ENCODE data around the gene ZNF318. TPM values are rescaled to one million over a fixed set of nuclear protein-coding genes. Genes with fewer than 3 reads are reported as not detected.
A peak's percentile ranks its signal among the peaks of the same experiment; 100 is the strongest.

The ZNF318 gene
- total RNA-seq (79.7 and 80.9 TPM in 2 replicates), polyA plus RNA-seq (91.8 and 113 TPM in 2 replicates), polyA minus RNA-seq (48.2 and 70.8 TPM in 2 replicates)
- total RNA-seq (2013), result 70.7 TPM

- DNase-seq (peak; percentile 98), ATAC-seq (ENCODE audit: low read depth) (peak; percentile 90)
- H3K27ac ChIP-seq (ENCODE audit: low read length in 2 of 2), result peak within 1 kb of the TSS; percentile 92 to 94
- H2AFZ ChIP-seq (ENCODE audit: insufficient read depth, low read depth, low read length, poor library complexity, severe bottlenecking), result peak within 1 kb of the TSS; percentile 96
- Mint-ChIP-seq H3K27ac (peak within 1 kb of the TSS; percentile 97), H3K4me3 (peak within 1 kb of the TSS; percentile 98), H3K27me3 (no peaks in the 10 kb centered on the region), H3K9me3 (ENCODE audit: insufficient read depth) (no peaks in the 10 kb centered on the region), H3K4me1 (peaks cover 72% of the 10 kb centered on the region)
- peaks cover 52% of the 10 kb centered on the region for H3K79me2 ChIP-seq (ENCODE audit: control insufficient read depth, insufficient read depth, low read length)
- H3K9ac ChIP-seq (ENCODE audit: low read length), result peak within 1 kb of the TSS; percentile 90
- under 1% methylated on average over 94 of the region's 104 CpGs for WGBS (ENCODE audit: insufficient coverage)
- peak within 1 kb of the TSS; percentile 83 to 95 (median 88) for H3K4me3 ChIP-seq (ENCODE audit: control extremely low read depth in 1 of 5, extremely low read depth in 1 of 5, insufficient read depth in 1 of 5, low read depth in 2 of 5, low read length in 4 of 5)
- H3K9me3 ChIP-seq (ENCODE audit: control extremely low read depth in 1 of 3, control insufficient read depth in 2 of 3, insufficient read depth in 1 of 3, low read length in 2 of 3), result no peaks in the 10 kb centered on the region
- POLR2A ChIA-PET, result interaction anchor here (0.7 to 4.6 kb wide), 8 partner anchors 9 to 122 kb away, joined by 3 to 56 read pairs (median 6); partner anchors contain the start of gene ABCC10
- H3K36me3 ChIP-seq (replicated peaks in 1 of 2; ENCODE audit: control extremely low read depth in 1 of 2, control insufficient read depth in 1 of 2, extremely low read depth in 1 of 2, insufficient read depth in 2 of 2, low read length in 1 of 2), result peaks cover 5 to 15% of the 10 kb centered on the region in 2 experiments
- intact Hi-C loops (cut with micrococcal nuclease), result loop anchor here (1.0 to 5.0 kb wide), 6 partner anchors 14 to 440 kb away; partner anchors contain the start of genes ABCC10, CNPY3, POLH and SRF
- peak within 1 kb of the TSS; percentile 94 for H3K4me2 ChIP-seq (replicated peaks; ENCODE audit: low read depth, low read length, poor library complexity, severe bottlenecking)
- H3K4me1 ChIP-seq (ENCODE audit: control insufficient read depth in 2 of 2, insufficient read depth in 2 of 2, low read length in 2 of 2), result peaks cover 64 to 69% of the 10 kb centered on the region in 2 donors
- CTCF ChIA-PET, result interaction anchor here (0.7 to 6.9 kb wide), 13 partner anchors 8 to 137 kb away, joined by 3 to 54 read pairs (median 6); partner anchors contain the start of genes ABCC10, CRIP3 and DLK2
- no peaks in the 10 kb centered on the region for H3K27me3 ChIP-seq (replicated peaks in 1 of 4; ENCODE audit: control extremely low read depth in 1 of 4, control insufficient read depth in 3 of 4, insufficient read depth in 4 of 4, low read length in 3 of 4)
- peaks cover 28% of the 10 kb centered on the region for H4K20me1 ChIP-seq (ENCODE audit: control insufficient read depth, insufficient read depth, low read length, poor library complexity, severe bottlenecking)
- TF ChIP-seq EZH2 (IDR thresholded peaks at IDR 0.05; ENCODE audit: borderline replicate concordance, insufficient read depth, low read depth, low read length, poor library complexity, severe bottlenecking), result no peak
- TF ChIP-seq, protein P1, sequence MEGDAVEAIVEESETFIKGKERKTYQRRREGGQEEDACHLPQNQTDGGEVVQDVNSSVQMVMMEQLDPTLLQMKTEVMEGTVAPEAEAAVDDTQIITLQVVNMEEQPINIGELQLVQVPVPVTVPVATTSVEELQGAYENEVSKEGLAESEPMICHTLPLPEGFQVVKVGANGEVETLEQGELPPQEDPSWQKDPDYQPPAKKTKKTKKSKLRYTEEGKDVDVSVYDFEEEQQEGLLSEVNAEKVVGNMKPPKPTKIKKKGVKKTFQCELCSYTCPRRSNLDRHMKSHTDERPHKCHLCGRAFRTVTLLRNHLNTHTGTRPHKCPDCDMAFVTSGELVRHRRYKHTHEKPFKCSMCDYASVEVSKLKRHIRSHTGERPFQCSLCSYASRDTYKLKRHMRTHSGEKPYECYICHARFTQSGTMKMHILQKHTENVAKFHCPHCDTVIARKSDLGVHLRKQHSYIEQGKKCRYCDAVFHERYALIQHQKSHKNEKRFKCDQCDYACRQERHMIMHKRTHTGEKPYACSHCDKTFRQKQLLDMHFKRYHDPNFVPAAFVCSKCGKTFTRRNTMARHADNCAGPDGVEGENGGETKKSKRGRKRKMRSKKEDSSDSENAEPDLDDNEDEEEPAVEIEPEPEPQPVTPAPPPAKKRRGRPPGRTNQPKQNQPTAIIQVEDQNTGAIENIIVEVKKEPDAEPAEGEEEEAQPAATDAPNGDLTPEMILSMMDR (IDR thresholded peaks at IDR 0.05), result no peak
Measured at GRCh38 chr6:43369174-43370002, at the start of gene ZNF318. TSS of gene ZNF318 (minus strand) at chr6:43369647. CDS start at chr6:43369365, 282 bp downstream.

- TF ChIP-seq, protein P1 (IDR thresholded peaks at IDR 0.05), result no peak
- TF ChIP-seq EZH2 (IDR thresholded peaks at IDR 0.05; ENCODE audit: borderline replicate concordance, insufficient read depth, low read depth, low read length, poor library complexity, severe bottlenecking), result no peak
- no peaks in the 10 kb centered on the region for H4K20me1 ChIP-seq (ENCODE audit: control insufficient read depth, insufficient read depth, low read length, poor library complexity, severe bottlenecking)
- ChIA-PET CTCF (no interaction called here), POLR2A (no interaction called here)
- no peaks in the 10 kb centered on the region for H3K79me2 ChIP-seq (ENCODE audit: control insufficient read depth, insufficient read depth, low read length)
- no peak overlapping the region for H3K4me3 Mint-ChIP-seq
- no peaks in the 10 kb centered on the region for H3K4me1 Mint-ChIP-seq
- H3K9ac ChIP-seq (ENCODE audit: low read length), result no peak overlapping the region
- no peaks in the 10 kb centered on the region for H3K9me3 Mint-ChIP-seq (ENCODE audit: insufficient read depth)
- peaks cover 0 to 15% (median 6%) of the 10 kb centered on the region in 3 donors for H3K9me3 ChIP-seq (ENCODE audit: control extremely low read depth in 1 of 3, control insufficient read depth in 2 of 3, insufficient read depth in 1 of 3, low read length in 2 of 3)
- ATAC-seq (ENCODE audit: low read depth), result no peak
- H3K27me3 ChIP-seq (replicated peaks in 1 of 4; ENCODE audit: control extremely low read depth in 1 of 4, control insufficient read depth in 3 of 4, insufficient read depth in 4 of 4, low read length in 3 of 4), result no peaks in the 10 kb centered on the region
- H3K4me2 ChIP-seq (replicated peaks; ENCODE audit: low read depth, low read length, poor library complexity, severe bottlenecking), result no peak overlapping the region
- H3K27ac ChIP-seq (ENCODE audit: low read length in 2 of 2), result no peak overlapping the region
- H3K27ac Mint-ChIP-seq, result no peak overlapping the region
- no peak overlapping the region for H2AFZ ChIP-seq (ENCODE audit: insufficient read depth, low read depth, low read length, poor library complexity, severe bottlenecking)
- H3K4me3 ChIP-seq (ENCODE audit: control extremely low read depth in 1 of 5, extremely low read depth in 1 of 5, insufficient read depth in 1 of 5, low read depth in 2 of 5, low read length in 4 of 5), result no peak overlapping the region
- H3K36me3 ChIP-seq (replicated peaks in 1 of 2; ENCODE audit: control extremely low read depth in 1 of 2, control insufficient read depth in 1 of 2, extremely low read depth in 1 of 2, insufficient read depth in 2 of 2, low read length in 1 of 2), result no peaks in the 10 kb centered on the region
- intact Hi-C loops (cut with micrococcal nuclease), result no loop called here
- no peaks in the 10 kb centered on the region for H3K4me1 ChIP-seq (ENCODE audit: control insufficient read depth in 2 of 2, insufficient read depth in 2 of 2, low read length in 2 of 2)
- peaks cover 7% of the 10 kb centered on the region for H3K27me3 Mint-ChIP-seq
- DNase-seq, result no peak
- WGBS (ENCODE audit: insufficient coverage), result 100% methylated on average over 1 of the region's 4 CpGs
Measured at GRCh38 chr6:43416935-43417334, 47.5 kb upstream of the ZNF318 start.

Data from B cell (primary cell).